Fibroblast of pulmonary artery (primary cell): Measurements from ENCODE around the gene TSPOAP1.
A peak's percentile ranks its signal among the peaks of the same experiment; 100 is the strongest.

Source experiments
- DNase-seq: peaks from one replicate; pipeline ENCODE4 v3.0.0-alpha.2; 2010; ENCODE audit warnings: low read depth
- H3K4me3 ChIP-seq: replicated peaks from 2 replicates; pipeline ENCODE4 v1.5.1; 2011; ENCODE audit warnings: low read depth, mild to moderate bottlenecking, control low read depth, low read length, moderate library complexity
- TF ChIP-seq, protein P1 (sequence below): IDR thresholded peaks from 2 replicates; pipeline ENCODE4 v1.5.1; 2011; ENCODE audit warnings: mild to moderate bottlenecking, control low read depth, low read length, inconsistent platforms; ENCODE audit errors: missing control alignments

The TSPOAP1 gene

GRCh38 chr17:58326609-58327362, 1.8 kb downstream of the TSPOAP1 start:
- no peak overlapping the region for H3K4me3 ChIP-seq
- TF ChIP-seq, protein P1, sequence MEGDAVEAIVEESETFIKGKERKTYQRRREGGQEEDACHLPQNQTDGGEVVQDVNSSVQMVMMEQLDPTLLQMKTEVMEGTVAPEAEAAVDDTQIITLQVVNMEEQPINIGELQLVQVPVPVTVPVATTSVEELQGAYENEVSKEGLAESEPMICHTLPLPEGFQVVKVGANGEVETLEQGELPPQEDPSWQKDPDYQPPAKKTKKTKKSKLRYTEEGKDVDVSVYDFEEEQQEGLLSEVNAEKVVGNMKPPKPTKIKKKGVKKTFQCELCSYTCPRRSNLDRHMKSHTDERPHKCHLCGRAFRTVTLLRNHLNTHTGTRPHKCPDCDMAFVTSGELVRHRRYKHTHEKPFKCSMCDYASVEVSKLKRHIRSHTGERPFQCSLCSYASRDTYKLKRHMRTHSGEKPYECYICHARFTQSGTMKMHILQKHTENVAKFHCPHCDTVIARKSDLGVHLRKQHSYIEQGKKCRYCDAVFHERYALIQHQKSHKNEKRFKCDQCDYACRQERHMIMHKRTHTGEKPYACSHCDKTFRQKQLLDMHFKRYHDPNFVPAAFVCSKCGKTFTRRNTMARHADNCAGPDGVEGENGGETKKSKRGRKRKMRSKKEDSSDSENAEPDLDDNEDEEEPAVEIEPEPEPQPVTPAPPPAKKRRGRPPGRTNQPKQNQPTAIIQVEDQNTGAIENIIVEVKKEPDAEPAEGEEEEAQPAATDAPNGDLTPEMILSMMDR, result no peak
- DNase-seq, result no peak

DNA sequence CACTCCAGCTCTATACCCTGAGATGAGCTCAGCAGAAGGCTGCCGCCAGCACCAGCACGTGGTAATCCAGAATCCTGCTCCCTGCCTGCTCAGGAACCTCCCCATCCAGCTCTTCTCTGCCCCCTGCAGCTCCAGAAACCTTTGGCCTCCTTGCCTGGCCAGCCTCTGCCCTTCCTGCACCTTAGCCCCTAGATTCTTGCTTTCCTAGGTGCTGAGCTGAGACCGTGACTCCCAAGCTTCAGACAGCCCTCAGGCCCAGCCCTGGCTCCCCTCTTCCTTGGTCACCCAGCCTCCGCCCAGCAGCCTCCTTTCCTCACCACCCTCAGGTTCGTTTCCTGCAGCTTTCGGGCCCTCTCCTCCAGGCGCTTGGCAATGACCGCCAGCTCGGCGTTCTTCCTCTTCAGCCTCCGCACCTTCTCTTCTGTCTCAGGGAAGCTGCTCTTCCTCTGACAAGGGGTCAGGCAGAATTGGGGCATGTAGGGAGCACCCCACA, 2.6 kb downstream of the TSPOAP1 start:
- no peak overlapping the region for H3K4me3 ChIP-seq
- TF ChIP-seq, protein P1, result no peak
- DNase-seq, result no peak

- TF ChIP-seq, protein P1, result no peak
- no peak overlapping the region for H3K4me3 ChIP-seq
- no peak for DNase-seq
These were observed 3.3 kb downstream of the TSPOAP1 start for GRCh38 chr17:58325289-58325726.

DNA sequence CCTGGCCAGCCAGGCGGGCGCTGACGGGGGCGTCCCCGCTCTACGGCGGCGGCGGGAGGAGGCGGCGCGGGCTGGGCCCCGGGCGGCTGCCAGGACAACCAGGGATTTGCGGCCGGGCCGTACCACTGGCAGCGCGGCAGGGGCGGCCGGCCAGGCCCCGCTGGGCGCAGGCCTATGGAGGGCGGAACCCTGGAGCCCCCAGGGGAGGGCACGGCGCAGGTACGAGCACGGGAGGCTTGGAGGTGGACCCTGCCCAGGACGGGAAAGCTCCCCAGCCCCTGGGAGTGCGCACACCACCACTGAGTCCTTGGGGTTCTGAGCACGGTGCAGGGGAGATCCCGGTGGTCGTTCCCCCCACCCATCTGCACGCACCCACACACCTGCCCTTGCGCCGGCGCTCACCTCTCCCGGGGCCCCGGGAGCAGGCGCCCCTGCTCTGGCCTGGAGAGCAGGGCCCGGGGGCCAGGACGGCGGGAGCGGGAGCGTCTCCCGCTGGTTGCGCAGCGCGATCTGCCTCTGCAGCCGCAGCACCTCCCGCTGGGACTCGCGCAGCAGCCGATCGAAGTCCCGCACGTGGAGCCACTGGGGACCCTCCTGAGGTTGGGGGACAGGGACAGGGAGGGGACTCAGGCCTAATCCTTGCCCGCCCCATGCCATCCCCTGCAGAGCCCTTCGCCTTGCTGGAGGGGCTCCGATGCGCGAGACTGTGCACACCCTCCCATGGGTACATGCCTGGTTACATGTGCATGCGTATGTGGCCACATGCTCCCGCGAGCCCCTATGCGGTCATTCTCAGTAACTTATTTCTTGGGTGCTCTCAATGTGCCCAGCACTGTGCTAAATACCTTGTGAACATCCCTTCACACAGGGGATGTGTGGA, 3.9 kb downstream of the TSPOAP1 start:
- no peak for DNase-seq
- TF ChIP-seq, protein P1, result no peak
- peak overlapping the region; percentile 41 for H3K4me3 ChIP-seq

- no peak overlapping the region for H3K4me3 ChIP-seq
- no peak for DNase-seq
- TF ChIP-seq, protein P1, result no peak
These were observed 4.6 kb downstream of the TSPOAP1 start for GRCh38 chr17:58324056-58324408.

- no peak for DNase-seq
- no peak overlapping the region for H3K4me3 ChIP-seq
- TF ChIP-seq, protein P1, result no peak
These were observed 5.1 kb downstream of the TSPOAP1 start for GRCh38 chr17:58323366-58324055.
